HCT116 (cell line): ENCODE results near the gene KASH5. TPM values are rescaled to one million over a fixed set of nuclear protein-coding genes. Genes with fewer than 3 reads are reported as not detected.

Experiments
- ATAC-seq: fragments of 200-7000 bp; cut with Tn5 transposase; 2 replicates; pipeline ENCODE4 v1.9.1; 2020; ENCODE audit warnings: mild to moderate bottlenecking, moderate library complexity
- BruUV-seq: library from RNA; stranded (reverse); fragments of 400-500 nt; replicated peaks from 2 replicates; lab custom pipeline; 2021; lab: Mats Ljungman, UMichigan
- CTCF ChIA-PET: fragments of 300-600 bp; sonication (Branson Sonifier 250); formaldehyde crosslinking; loops from one replicate; lab custom pipeline; 2021; ENCODE audit warnings: antibody characterized with exemption; lab: Charles Lee
- POLR2A ChIA-PET: fragments of 300-600, 350-600 bp; sonication (Branson Sonifier 250); formaldehyde crosslinking; loops from one replicate; lab custom pipeline; 2021; ENCODE audit warnings: antibody characterized with exemption; lab: Charles Lee
- RAD21 ChIA-PET, 2 experiments: fragments of 300-600 bp; sonication (Branson Sonifier 250); formaldehyde crosslinking; loops; one replicate each; lab custom pipeline; 2023; ENCODE audit warnings: low total read pairs in 2 of 2; ENCODE audit not compliant: uncharacterized antibody in 2 of 2, unreplicated experiment in 2 of 2, low non-redundant PET in 1 of 2; lab: Charles Lee
- DNase-seq: peaks from one replicate; pipeline ENCODE4 v3.0.0-alpha.2; 2010; ENCODE audit warnings: low read depth, low spot score
- H2AFZ ChIP-seq: fragments of 200-600 bp; shearing (Covaris generic), sonication (generic); 2 replicates; pipeline ENCODE4 v1.6.1; 2017; ENCODE audit warnings: low read depth, mixed run types, mixed read lengths, antibody characterized with exemption, low read length; ENCODE audit not compliant: poor library complexity, severe bottlenecking
- H3K27ac ChIP-seq: 2 replicates; pipeline ENCODE4 v1.5.1; 2012; ENCODE audit warnings: low read depth, low read length
- H3K27me3 ChIP-seq: fragments of 200-600 bp; sonication (generic); 2 replicates; pipeline ENCODE4 v1.6.1; 2016; ENCODE audit warnings: mixed run types, low read length, mixed read lengths; ENCODE audit not compliant: insufficient read depth
- H3K36me3 ChIP-seq, 2 experiments: fragments of 200-500 bp in 1 of 2; fragments of 200-600 bp in 1 of 2; sonication (Bioruptor generic) in 1 of 2; sonication (generic) in 1 of 2; 2 replicates each; pipeline versions ENCODE4 v1.5.1 to v1.6.1; 2014 to 2016; ENCODE audit warnings: low read length in 2 of 2, inconsistent platforms in 1 of 2, mixed read lengths in 1 of 2, mixed run types in 1 of 2; ENCODE audit not compliant: insufficient read depth in 2 of 2, control insufficient read depth in 1 of 2
- H3K4me1 ChIP-seq, 2 experiments: fragments of 200-600 bp in 1 of 2; sonication (generic) in 1 of 2; 2 replicates each; pipeline versions ENCODE4 v1.5.1 to v1.6.1; 2012 to 2017; ENCODE audit warnings: low read length in 2 of 2, inconsistent platforms in 1 of 2, mild to moderate bottlenecking in 1 of 2, mixed read lengths in 1 of 2, mixed run types in 1 of 2, moderate library complexity in 1 of 2; ENCODE audit not compliant: insufficient read depth in 2 of 2, control insufficient read depth in 1 of 2
- H3K4me2 ChIP-seq: fragments of 200-600 bp; sonication (generic); 2 replicates; pipeline ENCODE4 v1.6.1; 2017; ENCODE audit warnings: mixed run types, low read length, mixed read lengths
- H3K4me3 ChIP-seq, 2 experiments: fragments of 200-600 bp in 1 of 2; sonication (generic) in 1 of 2; replicated peaks in 1 of 2; 2 replicates each; pipeline ENCODE4 v1.5.1; 2011 to 2016; ENCODE audit warnings: low read length in 2 of 2, control low read depth in 1 of 2, low read depth in 1 of 2, mild to moderate bottlenecking in 1 of 2, mixed read lengths in 1 of 2, mixed run types in 1 of 2
- H3K79me2 ChIP-seq: fragments of 200-600 bp; sonication (generic); 2 replicates; pipeline ENCODE4 v1.6.1; 2017; ENCODE audit warnings: mild to moderate bottlenecking, mixed run types, low read length, moderate library complexity, mixed read lengths; ENCODE audit not compliant: insufficient read depth
- H3K9ac ChIP-seq: fragments of 200-600 bp; sonication (generic); 2 replicates; pipeline ENCODE4 v1.6.1; 2016; ENCODE audit warnings: low read length, mixed read lengths
- H3K9me2 ChIP-seq: fragments of 200-600 bp; sonication (generic), shearing (Covaris generic); 2 replicates; pipeline ENCODE4 v1.6.1; 2017; ENCODE audit warnings: mixed run types, mild to moderate bottlenecking, moderate library complexity; ENCODE audit not compliant: insufficient read depth
- H3K9me3 ChIP-seq, 2 experiments: fragments of 200-500 bp in 1 of 2; fragments of 200-600 bp in 1 of 2; sonication (Bioruptor generic) in 1 of 2; sonication (generic) in 1 of 2; 2 replicates each; pipeline ENCODE4 v1.6.1; 2014 to 2017; ENCODE audit warnings: low read length in 2 of 2, mixed read lengths in 2 of 2, inconsistent platforms in 1 of 2, low read depth in 1 of 2, mild to moderate bottlenecking in 1 of 2, mixed run types in 1 of 2, moderate library complexity in 1 of 2; ENCODE audit not compliant: control insufficient read depth in 1 of 2, insufficient read depth in 1 of 2
- H4K20me1 ChIP-seq: fragments of 200-600 bp; sonication (generic), shearing (Covaris generic); 2 replicates; pipeline ENCODE4 v1.6.1; 2017; ENCODE audit warnings: mixed run types, mild to moderate bottlenecking, moderate library complexity; ENCODE audit not compliant: insufficient read depth
- ATF3 ChIP-seq: IDR thresholded peaks from 2 replicates; pipeline ENCODE4 v1.6.1; 2012
- CBX3 ChIP-seq: IDR thresholded peaks from 2 replicates; pipeline ENCODE4 v1.6.1; 2012; ENCODE audit warnings: low read depth
- CTCF ChIP-seq, 3 experiments: fragments of 200-600 bp in 1 of 3; sonication (generic) in 1 of 3; IDR thresholded peaks in 2 of 3; conservative IDR thresholded peaks in 1 of 3; 2 replicates each; pipeline ENCODE4 v1.5.1; 2012 to 2017; ENCODE audit warnings: low read depth in 2 of 3, low read length in 2 of 3, antibody characterized with exemption in 1 of 3, borderline replicate concordance in 1 of 3, control low read depth in 1 of 3, mild to moderate bottlenecking in 1 of 3, mixed read lengths in 1 of 3, mixed run types in 1 of 3, moderate library complexity in 1 of 3; ENCODE audit not compliant: insufficient read depth in 1 of 3
- EGR1 ChIP-seq: IDR thresholded peaks from 2 replicates; pipeline ENCODE4 v1.6.1; 2012; ENCODE audit warnings: low read depth
- ELF1 ChIP-seq: IDR thresholded peaks from 2 replicates; pipeline ENCODE4 v1.6.1; 2012; ENCODE audit warnings: low read depth, borderline replicate concordance
- EZH2 ChIP-seq: fragments of 200-600 bp; sonication (generic); IDR thresholded peaks from 2 replicates; pipeline ENCODE4 v1.6.1; 2017; ENCODE audit warnings: antibody characterized with exemption, mixed run types
- EZH2phosphoT487 ChIP-seq: fragments of 200-600 bp; IDR thresholded peaks from 2 replicates; pipeline ENCODE4 v1.6.1; 2018; ENCODE audit warnings: antibody characterized with exemption, borderline replicate concordance
- FOSL1 ChIP-seq: IDR thresholded peaks from 2 replicates; pipeline ENCODE4 v1.6.1; 2012; ENCODE audit warnings: low read depth
- JUND ChIP-seq: IDR thresholded peaks from 2 replicates; pipeline ENCODE4 v1.6.1; 2012
- POLR2A ChIP-seq: IDR thresholded peaks from 2 replicates; pipeline ENCODE4 v1.7.0; 2011; ENCODE audit warnings: borderline replicate concordance; ENCODE audit not compliant: insufficient read depth, insufficient read length; ENCODE audit errors: extremely low read depth
- SP1 ChIP-seq: IDR thresholded peaks from 2 replicates; pipeline ENCODE4 v1.6.1; 2012; ENCODE audit warnings: low read depth
- SRF ChIP-seq: IDR thresholded peaks from 2 replicates; pipeline ENCODE4 v1.6.1; 2012; ENCODE audit warnings: low read depth
- TCF7L2 ChIP-seq: IDR thresholded peaks from 2 replicates; pipeline ENCODE4 v1.7.0; 2011; ENCODE audit warnings: borderline replicate concordance, inconsistent platforms; ENCODE audit not compliant: insufficient read depth, insufficient read length; ENCODE audit errors: extremely low read depth
- YY1 ChIP-seq: IDR thresholded peaks from 2 replicates; pipeline ENCODE4 v1.6.1; 2011; ENCODE audit warnings: low read length, low read depth, moderate library complexity, mild to moderate bottlenecking; ENCODE audit not compliant: insufficient replicate concordance; ENCODE audit errors: extremely low read depth
- ZNF274 ChIP-seq: fragments of 200-500 bp; sonication (Bioruptor generic); IDR thresholded peaks from 2 replicates; pipeline ENCODE4 v1.6.1; 2014; ENCODE audit warnings: mild to moderate bottlenecking, low read depth, low read length, inconsistent platforms
- intact Hi-C: fragments of 100-400 bp; cut with micrococcal nuclease; formaldehyde crosslinking; loops from 2 replicates; pipeline ENCODE4 v1.10.0; 2022
- total RNA-seq: library from RNA; stranded (reverse); gene quantifications from one replicate; pipeline ENCODE4 v1.2.1, GENCODE V29; 2021; ENCODE audit not compliant: unreplicated experiment
- TF ChIP-seq, protein P1 (sequence below): IDR thresholded peaks from 2 replicates; pipeline ENCODE4 v1.6.1; 2011; ENCODE audit warnings: mild to moderate bottlenecking, low read length, moderate library complexity; ENCODE audit not compliant: insufficient replicate concordance; ENCODE audit errors: extremely low read depth
- TF ChIP-seq, protein P2 (sequence below): IDR thresholded peaks from 2 replicates; pipeline ENCODE4 v1.6.1; 2012
- TF ChIP-seq, protein P3 (sequence below): IDR thresholded peaks from 2 replicates; pipeline ENCODE4 v1.6.1; 2012; ENCODE audit warnings: low read depth

KASH5 gene
- total RNA-seq, 1 experiment from 2014 or later = not detected

DNA sequence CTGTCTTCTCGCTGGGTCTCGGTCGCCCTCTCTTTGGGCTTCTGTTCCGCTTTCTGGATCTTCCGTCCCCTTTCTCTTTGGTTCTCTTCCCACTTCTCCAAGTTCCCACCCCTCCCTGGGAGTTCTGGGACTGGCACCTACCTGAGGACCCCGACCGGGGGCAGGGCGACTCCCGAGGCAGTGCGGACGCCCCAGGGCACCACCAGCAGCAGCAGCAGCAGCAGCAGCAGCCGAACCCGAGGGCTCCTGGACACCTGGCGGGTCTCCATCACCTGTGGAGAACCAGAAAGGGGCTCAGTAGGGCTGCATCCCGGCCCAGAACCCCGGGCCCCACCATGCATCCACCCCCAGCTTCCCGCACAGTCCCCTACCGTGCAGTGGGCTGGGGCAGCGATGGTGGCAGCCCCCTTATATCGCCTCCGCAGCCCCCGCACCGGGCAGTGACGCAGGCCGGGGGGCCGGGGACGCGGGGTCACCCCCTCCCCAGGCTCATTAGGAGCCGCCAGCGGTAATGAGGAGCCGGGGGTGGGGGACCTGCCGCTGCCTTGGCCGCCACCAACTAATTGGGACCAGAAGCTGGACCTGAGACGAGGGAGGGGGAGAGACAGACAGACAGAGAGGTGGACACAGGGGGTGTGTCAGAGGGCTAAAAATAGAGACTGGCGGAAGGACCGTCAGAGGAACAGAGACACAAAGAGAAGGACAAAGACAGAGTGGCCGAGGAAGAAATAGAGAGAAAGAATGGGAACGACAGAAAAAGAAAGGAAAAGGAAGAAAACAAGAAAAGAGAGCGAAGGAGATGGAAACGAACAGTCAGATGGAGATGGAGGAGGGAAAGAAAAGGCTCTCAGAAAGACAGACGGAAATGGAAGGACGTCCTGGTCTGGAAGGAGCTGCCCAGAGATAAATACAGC is 35.3 kb downstream of the KASH5 start, which contains the start of gene PTH2:
TSS of gene PTH2 (minus strand) at position 371 of the 914 bp plus-strand sequence. CDS start at position 269, 102 bp downstream.
- Histone ChIP-seq H3K4me1 (peaks cover 9 to 40% of the 10 kb centered on the region in 2 experiments; a peak in 3 of 4 replicates), H3K9me2 (no peaks in the 10 kb centered on the region), H4K20me1 (no peaks in the 10 kb centered on the region), H2AFZ (no peak within 1 kb of the TSS), H3K36me3 (no peaks in the 10 kb centered on the region), H3K4me3 (no peak within 1 kb of the TSS), H3K9me3 (no peaks in the 10 kb centered on the region), H3K27me3 (peaks cover 20% of the 10 kb centered on the region; the same call in 1 of the 2 replicates), H3K79me2 (no peaks in the 10 kb centered on the region), H3K4me2 (no peak within 1 kb of the TSS), H3K9ac (no peak within 1 kb of the TSS), H3K27ac (no peak within 1 kb of the TSS)
- no TSS peak for BruUV-seq
- RAD21 ChIA-PET = no interaction called here
- DNase-seq (no peak), ATAC-seq (no peak)
- CTCF ChIA-PET = no interaction called here
- POLR2A ChIA-PET = interaction anchor here (1.2 kb wide), 1 partner anchor 30 kb away, joined by 3 read pairs; the partner anchor contains the start of gene ALDH16A1
- intact Hi-C loops = no loop called here
- TF ChIP-seq ATF3 (no peak), FOSL1 (no peak), TCF7L2 (no peak), ZNF274 (no peak), ELF1 (no peak), JUND (no peak), EZH2phosphoT487 (no peak), EZH2 (no peak), EGR1 (no peak), SRF (no peak), POLR2A (no peak), YY1 (no peak), CBX3 (no peak), CTCF (IDR thresholded peaks at IDR 0.05 in 2 of 3, conservative IDR thresholded peaks at IDR 0.05 in 1 of 3; ENCODE audit: borderline replicate concordance in 1 of 3, insufficient read depth in 1 of 3, low read depth in 2 of 3, low read length in 2 of 3) (no peak), SP1 (no peak)
- TF ChIP-seq, protein P1, sequence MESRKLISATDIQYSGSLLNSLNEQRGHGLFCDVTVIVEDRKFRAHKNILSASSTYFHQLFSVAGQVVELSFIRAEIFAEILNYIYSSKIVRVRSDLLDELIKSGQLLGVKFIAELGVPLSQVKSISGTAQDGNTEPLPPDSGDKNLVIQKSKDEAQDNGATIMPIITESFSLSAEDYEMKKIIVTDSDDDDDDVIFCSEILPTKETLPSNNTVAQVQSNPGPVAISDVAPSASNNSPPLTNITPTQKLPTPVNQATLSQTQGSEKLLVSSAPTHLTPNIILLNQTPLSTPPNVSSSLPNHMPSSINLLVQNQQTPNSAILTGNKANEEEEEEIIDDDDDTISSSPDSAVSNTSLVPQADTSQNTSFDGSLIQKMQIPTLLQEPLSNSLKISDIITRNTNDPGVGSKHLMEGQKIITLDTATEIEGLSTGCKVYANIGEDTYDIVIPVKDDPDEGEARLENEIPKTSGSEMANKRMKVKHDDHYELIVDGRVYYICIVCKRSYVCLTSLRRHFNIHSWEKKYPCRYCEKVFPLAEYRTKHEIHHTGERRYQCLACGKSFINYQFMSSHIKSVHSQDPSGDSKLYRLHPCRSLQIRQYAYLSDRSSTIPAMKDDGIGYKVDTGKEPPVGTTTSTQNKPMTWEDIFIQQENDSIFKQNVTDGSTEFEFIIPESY = no peak
- TF ChIP-seq, protein P2, sequence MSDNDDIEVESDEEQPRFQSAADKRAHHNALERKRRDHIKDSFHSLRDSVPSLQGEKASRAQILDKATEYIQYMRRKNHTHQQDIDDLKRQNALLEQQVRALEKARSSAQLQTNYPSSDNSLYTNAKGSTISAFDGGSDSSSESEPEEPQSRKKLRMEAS = no peak
- TF ChIP-seq, protein P3, sequence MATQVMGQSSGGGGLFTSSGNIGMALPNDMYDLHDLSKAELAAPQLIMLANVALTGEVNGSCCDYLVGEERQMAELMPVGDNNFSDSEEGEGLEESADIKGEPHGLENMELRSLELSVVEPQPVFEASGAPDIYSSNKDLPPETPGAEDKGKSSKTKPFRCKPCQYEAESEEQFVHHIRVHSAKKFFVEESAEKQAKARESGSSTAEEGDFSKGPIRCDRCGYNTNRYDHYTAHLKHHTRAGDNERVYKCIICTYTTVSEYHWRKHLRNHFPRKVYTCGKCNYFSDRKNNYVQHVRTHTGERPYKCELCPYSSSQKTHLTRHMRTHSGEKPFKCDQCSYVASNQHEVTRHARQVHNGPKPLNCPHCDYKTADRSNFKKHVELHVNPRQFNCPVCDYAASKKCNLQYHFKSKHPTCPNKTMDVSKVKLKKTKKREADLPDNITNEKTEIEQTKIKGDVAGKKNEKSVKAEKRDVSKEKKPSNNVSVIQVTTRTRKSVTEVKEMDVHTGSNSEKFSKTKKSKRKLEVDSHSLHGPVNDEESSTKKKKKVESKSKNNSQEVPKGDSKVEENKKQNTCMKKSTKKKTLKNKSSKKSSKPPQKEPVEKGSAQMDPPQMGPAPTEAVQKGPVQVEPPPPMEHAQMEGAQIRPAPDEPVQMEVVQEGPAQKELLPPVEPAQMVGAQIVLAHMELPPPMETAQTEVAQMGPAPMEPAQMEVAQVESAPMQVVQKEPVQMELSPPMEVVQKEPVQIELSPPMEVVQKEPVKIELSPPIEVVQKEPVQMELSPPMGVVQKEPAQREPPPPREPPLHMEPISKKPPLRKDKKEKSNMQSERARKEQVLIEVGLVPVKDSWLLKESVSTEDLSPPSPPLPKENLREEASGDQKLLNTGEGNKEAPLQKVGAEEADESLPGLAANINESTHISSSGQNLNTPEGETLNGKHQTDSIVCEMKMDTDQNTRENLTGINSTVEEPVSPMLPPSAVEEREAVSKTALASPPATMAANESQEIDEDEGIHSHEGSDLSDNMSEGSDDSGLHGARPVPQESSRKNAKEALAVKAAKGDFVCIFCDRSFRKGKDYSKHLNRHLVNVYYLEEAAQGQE = no peak
